GM12878 (cell line): Measurements from ENCODE around the gene S100A2. TPM values are rescaled to one million over a fixed set of nuclear protein-coding genes. Genes with fewer than 3 reads are reported as not detected.

ENCODE experiments used
- BCL11A ChIP-seq: IDR thresholded peaks from 2 replicates; pipeline ENCODE4 v1.6.1; 2011; ENCODE audit warnings: low read depth, low read length
- BCLAF1 ChIP-seq: fragments of 450-650 bp; IDR thresholded peaks from 2 replicates; pipeline ENCODE4 v1.6.1; 2017; ENCODE audit warnings: antibody characterized with exemption, mild to moderate bottlenecking, moderate library complexity
- CREM ChIP-seq: IDR thresholded peaks from 2 replicates; pipeline ENCODE4 v1.6.1; 2014; ENCODE audit warnings: antibody characterized with exemption, low read depth
- E2F4 ChIP-seq: IDR thresholded peaks from 2 replicates; pipeline ENCODE4 v1.6.1; 2012; ENCODE audit warnings: low read depth, low read length, improper control_type of control experiment
- E2F8 ChIP-seq: fragments of 450-650 bp; IDR thresholded peaks from 2 replicates; pipeline ENCODE4 v1.6.1; 2018; ENCODE audit warnings: mild to moderate bottlenecking, low read depth, moderate library complexity; ENCODE audit not compliant: partially characterized antibody
- EGR1 ChIP-seq, 2 experiments: IDR thresholded peaks; 1 replicate in 1 of 2; 2 replicates in 1 of 2; pipeline ENCODE4 v1.6.1; 2011 to 2012; ENCODE audit warnings: low read depth in 2 of 2, low read length in 2 of 2, borderline replicate concordance in 1 of 2, mild to moderate bottlenecking in 1 of 2, moderate library complexity in 1 of 2
- IRF3 ChIP-seq: fragments of 450-650 bp; IDR thresholded peaks from 2 replicates; pipeline ENCODE4 v1.6.1; 2014; ENCODE audit warnings: mild to moderate bottlenecking
- MEF2B ChIP-seq: fragments of 450-650 bp; IDR thresholded peaks from 2 replicates; pipeline ENCODE4 v1.6.1; 2018; ENCODE audit warnings: mild to moderate bottlenecking, moderate library complexity; ENCODE audit not compliant: partially characterized antibody, poor library complexity, severe bottlenecking
- MXI1 ChIP-seq: fragments of 150-350 bp; IDR thresholded peaks from 2 replicates; pipeline ENCODE4 v1.6.1; 2011; ENCODE audit warnings: low read depth, mild to moderate bottlenecking, inconsistent platforms, low read length, improper control_type of control experiment
- NR2C2 ChIP-seq: IDR thresholded peaks from 2 replicates; pipeline ENCODE4 v1.6.1; 2011; ENCODE audit warnings: borderline replicate concordance, low read depth; ENCODE audit not compliant: control insufficient read depth, insufficient read length
- SKIL ChIP-seq: fragments of 450-650 bp; IDR thresholded peaks from 2 replicates; pipeline ENCODE4 v1.6.1; 2017; ENCODE audit warnings: mild to moderate bottlenecking, low read depth, inconsistent platforms; ENCODE audit not compliant: poor library complexity, severe bottlenecking
- SREBF2 ChIP-seq: IDR thresholded peaks from 2 replicates; pipeline ENCODE4 v1.6.1; 2012; ENCODE audit warnings: mild to moderate bottlenecking, low read length
- SUPT20H ChIP-seq: IDR thresholded peaks from 2 replicates; pipeline ENCODE4 v1.6.1; 2011; ENCODE audit warnings: low read depth, mild to moderate bottlenecking, low read length, moderate library complexity, borderline replicate concordance; ENCODE audit not compliant: control insufficient read depth
- ZBTB11 ChIP-seq: fragments of 450-650 bp; formaldehyde crosslinking; IDR thresholded peaks from 2 replicates; pipeline ENCODE4 v1.5.0; 2022; ENCODE audit warnings: mild to moderate bottlenecking, missing genetic modification characterization
- polyA plus RNA-seq, 11 experiments: library from polyadenylated mRNA; depleted of rRNA in 4 of 11; unstranded in 6 of 11; stranded (reverse) in 5 of 11; fragments of >200 nt; fragmentation: Nextera tagmentation in 4 of 11; fragmentation: Illumina TruSeq in 1 of 11; extraction: Ambion mirVana in 4 of 11; extraction: Trizol in 1 of 11; gene quantifications; 1 replicate in 1 of 11; 2 replicates in 10 of 11; pipeline versions ENCODE4 v1.2.1 to v1.2.3, GENCODE V29; 2011 to 2016; ENCODE audit warnings: inconsistent platforms in 2 of 11, missing spikeins in 2 of 11, low read depth in 1 of 11
- total RNA-seq, 4 experiments: library from RNA; depleted of rRNA in 3 of 4; stranded (reverse); fragments of >200 nt in 3 of 4; fragmentation: Illumina TruSeq in 1 of 4; extraction: Trizol in 1 of 4; gene quantifications; 2 replicates each; pipeline versions ENCODE4 v1.2.1 to v1.2.3, GENCODE V29; 2013 to 2021

Gene S100A2
- total and polyA plus RNA-seq, 10 of the 15 experiments (the other 5 are each of a cell fraction or from before 2014, with no cell fraction given): 0.11 to 1.5 (median 0.59) TPM; not detected in 2

GRCh38 chr1:153568367-153569099 is 2.9 kb upstream of the S100A2 start (continued):
- TF ChIP-seq SKIL (no peak), SUPT20H (no peak), ZBTB11 (no peak), EGR1 (IDR thresholded peaks at IDR 0.05; ENCODE audit: borderline replicate concordance in 1 of 2, low read depth in 2 of 2, low read length in 2 of 2) (no peak), NR2C2 (no peak), MEF2B (peak; percentile 48), IRF3 (no peak), CREM (peak; percentile 51; the same call in 1 of the 2 replicates), MXI1 (no peak), BCL11A (no peak), E2F8 (no peak), SREBF2 (no peak), BCLAF1 (no peak), E2F4 (no peak)
